Measurements from ENCODE around the gene RNU5B-1.

The RNU5B-1 gene

DNA sequence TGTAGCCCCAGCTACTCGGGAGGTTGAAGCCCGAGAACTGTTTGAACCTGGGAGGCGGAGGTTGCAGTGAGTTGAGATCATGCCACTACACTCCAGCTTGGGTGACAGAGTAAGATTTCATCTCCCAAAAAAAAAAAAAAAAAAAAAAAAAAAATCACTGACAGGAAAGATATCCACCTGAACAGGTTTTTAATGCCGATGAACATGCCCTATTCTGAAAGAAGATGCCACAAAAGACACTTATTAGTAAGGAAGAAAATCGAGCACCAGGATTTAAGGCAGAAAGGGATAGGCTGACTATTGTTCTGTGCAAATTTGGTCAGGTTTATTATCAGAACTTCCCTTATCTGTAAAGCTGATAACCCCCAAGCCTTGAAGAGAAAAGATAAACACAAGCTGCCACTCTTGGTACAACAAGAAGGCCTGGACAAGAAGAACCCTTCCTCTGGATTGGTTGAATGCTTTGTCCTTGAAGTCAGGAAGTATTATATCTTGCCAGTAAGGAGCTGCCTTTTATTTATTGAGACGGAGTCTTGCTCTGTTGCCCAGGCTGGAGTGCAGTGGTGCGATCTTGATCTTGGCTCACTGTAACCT lies 15.1 kb upstream of the RNU5B-1 start:
- DNase-seq = no peak

DNA sequence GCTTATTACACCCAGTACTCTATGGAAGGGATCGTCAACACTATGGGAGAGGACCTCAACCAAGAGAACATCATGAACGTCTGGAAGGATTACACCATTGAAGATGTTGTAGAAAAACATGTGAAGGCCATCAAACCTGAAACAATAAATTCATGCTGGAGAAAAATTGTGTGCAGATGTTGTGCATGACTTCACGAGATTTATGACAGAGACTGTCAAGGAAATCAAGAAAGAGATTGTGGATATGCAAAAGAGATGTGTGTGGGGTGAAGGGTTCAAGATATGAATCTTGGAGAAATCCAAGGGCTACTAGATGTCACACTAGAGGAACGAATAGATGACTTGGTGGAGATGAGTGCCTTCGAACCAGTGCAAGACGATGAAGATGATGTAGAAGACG lies 14.2 kb upstream of the RNU5B-1 start:
- no peak for DNase-seq

DNA sequence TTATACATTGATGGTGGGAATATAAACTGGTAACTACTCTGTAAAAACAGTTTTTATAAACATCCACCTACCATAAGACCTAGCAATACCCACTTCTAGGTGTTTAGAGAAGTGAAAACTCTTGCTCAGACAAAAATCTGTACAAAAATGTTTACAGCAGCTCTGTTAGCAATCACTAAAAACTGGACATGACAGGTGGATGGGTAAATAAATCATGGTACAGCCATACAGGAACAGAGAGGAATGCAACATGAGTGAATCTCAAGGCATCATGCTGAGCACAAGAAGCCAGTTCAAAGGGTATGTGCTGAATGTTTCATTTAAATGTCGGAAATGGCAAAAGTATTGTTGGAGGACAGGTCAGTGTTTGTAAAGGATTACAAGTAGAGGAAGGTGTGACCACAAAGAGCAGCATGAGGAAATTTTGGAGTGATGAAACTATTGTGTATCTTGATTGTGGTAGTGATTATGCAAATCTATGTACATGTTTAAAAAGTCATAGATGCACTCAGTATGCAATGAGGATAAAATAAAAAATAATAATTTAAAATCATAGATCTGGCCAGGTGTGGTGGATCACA lies 11.4 kb upstream of the RNU5B-1 start:
- DNase-seq = no peak

DNA sequence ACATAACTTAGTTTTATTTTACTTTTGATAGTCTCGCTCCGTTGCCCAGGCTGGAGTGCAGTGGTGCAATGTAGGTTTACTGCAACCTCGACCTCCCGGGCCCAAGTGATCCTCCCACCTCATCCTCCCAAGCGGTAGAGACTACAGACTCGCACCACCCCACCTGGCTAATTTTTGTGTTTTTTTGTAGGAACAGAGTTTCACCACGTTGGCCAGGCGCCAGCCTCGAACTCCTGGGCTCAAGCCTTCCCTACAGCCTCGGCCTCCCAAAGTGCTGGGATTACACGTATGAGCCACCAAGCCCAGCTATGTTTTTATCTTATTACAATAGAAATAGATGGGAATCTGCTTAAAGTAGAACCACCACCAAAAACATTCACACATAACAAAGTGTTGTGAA lies 5.7 kb upstream of the RNU5B-1 start:
- DNase-seq = no peak

DNA sequence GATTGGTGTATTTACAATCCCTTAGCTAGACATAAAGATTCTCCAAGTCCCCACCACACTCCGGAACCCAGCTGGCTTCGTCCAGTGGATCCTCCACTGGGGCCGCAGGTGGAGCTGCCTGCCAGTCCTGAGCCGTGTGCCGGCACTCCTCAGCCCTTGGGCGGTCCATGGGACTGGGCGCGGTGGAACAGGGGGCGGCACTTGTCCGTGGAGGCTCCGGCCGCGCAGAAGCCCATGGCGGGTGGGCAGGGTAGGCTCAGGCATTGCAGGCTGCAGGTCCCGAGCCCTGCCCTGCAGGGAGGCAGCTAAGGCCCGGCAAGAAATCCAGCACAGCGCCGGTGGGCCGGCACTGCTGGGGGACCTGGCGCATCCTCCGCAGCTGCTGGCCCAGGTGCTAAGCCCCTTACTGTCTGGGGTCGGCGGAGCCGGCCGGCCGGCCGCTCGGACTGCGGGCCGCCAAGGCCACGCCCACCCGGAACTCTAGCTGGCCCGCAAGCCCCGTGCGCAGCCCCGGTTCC lies 3.5 kb upstream of the RNU5B-1 start:
- DNase-seq = no peak

DNA sequence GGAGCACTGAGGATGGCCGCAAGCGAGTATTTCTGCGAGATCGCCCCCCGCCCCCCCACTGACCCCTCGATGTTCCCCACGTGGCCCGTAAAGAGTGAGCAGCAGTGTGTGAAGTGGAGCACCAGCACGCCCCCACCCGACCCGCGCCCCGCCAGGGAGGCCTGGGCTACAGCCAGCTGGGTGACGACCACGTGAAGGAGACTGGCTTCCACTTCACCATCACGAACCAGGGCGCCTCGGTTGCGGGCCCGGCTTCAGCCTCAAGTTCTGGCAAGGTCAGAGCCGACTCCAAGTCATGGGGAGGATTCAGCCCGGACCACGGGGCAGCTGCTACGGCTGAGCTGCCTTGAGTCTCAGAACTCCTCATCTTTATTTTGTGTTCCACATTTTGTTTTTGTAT lies 2.4 kb upstream of the RNU5B-1 start:
- no peak for DNase-seq

DNA sequence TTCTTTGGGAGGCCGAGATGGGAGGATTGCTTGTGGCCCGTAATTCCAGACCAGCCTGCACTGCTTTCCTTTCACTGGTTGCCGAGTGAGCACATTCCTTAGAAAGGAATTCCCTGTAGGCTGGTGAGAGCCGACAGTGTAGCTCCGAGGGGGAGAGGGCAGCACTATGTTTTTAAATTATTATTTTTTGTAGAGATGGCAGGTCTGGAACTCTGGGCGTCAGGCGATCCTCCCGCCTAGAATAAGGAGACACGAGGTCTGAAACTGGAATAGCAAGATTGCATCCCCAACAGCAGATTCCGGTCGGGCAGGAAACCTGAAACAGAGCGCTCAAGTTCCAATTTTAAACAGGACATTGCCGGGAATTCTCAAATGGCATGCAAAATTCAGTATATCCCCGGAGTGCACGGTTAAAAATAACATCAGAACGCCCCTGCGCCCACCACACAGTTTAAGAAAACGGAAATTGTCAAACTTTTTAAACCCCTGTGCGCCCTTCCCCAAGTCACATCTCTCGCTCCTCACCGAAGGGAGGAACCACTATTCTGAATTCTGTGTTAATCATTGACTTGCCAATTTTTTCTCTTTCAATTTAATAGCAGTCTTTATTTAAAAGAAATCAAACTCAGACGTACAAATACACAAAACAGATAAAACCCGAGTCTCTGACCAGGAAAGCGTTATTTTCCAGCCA lies 643 bp upstream of the RNU5B-1 start:
- DNase-seq = peak; percentile 71

DNA sequence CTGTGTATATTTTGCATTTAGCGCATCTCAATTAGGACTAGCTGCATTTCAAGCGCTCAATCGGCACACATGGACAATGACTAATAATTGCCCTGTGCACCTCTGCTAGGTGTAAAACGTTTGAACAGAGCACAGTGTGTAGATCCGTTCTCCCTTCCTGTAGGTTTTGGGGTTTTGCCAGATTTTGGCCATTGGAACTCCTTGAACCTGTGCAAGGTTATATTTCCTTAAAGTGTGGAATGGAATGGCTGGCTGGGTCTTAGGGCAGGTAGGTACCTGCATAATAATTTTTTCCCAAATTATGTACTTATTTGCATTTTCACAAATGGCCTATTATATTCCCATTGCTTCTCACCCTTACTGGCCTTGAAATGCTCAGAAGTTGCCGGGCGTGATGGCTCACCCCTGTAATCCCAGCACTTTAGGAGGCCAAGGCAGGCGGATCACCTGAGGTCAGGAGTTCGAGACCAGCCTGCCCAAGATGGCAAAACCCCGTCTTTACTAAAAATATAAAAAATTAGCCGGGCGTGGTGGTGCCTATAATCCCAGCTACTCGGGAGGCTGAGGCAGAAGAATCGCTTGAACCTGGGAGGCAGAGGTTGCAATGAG lies 777 bp downstream of the RNU5B-1 start:
- DNase-seq = no peak

DNA sequence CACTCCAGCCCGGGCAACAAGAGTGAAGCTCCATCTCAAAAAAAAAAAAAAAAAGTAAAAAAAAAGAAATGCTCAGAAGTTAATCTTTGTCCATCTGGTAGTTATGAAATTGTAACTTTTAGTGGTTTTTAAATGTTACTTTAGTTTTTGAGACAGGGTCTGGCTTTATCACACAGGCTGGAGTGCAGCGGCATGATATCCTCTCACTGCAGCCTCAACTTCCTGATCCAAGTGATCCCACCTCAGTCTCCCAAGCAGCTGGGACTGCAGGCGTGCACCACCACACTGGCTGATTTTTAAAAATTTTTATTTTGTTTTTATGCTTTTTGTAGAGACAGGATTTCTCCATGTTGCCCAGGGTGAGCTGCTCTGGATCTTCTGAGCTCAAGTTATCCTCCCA lies 1.3 kb downstream of the RNU5B-1 start:
- DNase-seq = no peak

DNA sequence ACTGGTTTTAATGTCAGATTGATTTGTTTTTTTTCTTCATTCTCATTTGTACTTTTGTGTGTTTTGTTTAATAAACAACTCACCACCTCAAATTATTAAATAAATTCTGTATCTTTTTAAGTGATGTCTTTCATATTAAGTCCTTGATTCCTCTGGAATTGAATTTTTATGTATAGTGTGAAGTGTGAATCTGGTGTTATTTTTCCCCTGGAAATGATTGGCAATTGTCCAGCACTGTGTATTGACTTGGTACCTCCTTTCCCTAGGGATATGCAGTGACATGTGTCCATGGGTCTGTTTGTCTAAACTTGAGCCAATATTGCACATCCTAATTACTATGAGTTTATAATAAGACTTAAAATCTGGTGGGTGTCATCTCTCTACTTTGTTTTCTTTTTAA lies 2.1 kb downstream of the RNU5B-1 start:
- no peak for DNase-seq

DNA sequence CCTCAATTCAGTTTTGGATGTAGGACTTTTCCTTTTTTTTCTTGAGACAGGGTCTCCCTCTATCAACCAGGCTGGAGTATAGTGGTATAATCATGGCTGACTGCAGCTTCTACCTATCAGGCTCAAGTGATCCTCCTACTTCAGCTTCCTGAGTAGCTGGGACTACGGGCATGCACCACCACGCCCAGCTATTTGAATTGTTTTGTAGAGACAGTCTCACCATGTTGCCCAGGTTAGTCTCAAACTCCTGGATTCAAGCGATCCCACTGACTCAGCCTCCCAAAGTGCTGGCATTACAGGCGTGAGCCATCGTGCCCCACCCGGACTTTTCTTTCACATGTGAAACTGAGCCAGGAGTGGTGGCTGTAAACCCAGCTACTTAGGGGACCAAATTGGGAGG lies 3.5 kb downstream of the RNU5B-1 start:
- no peak for DNase-seq

DNA sequence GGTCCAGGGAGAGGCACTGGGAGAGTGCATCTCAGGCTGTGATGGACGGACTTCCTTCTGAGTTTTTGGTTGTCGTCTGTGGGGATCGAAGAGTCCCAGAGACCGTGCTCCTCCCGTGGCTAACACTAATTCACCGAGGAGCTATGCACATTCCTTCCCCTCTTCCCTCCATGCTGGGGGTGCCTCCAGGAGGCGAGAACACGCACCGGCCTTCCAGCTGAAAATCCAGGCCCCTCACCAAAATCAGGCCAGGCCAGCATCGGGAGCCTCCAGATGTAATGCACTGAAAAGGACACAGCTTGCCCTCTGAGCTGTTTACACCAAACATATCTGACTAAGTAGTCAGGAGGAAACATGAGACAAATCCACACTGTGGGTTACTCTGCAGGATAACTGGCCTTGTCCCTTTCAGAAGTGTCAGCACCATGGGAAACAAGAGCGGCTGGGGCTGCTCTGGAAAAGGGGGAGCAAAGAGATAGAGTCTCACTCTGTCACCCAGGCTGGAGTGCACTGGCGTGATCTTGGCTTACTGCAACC lies 5.5 kb downstream of the RNU5B-1 start:
- no peak for DNase-seq

DNA sequence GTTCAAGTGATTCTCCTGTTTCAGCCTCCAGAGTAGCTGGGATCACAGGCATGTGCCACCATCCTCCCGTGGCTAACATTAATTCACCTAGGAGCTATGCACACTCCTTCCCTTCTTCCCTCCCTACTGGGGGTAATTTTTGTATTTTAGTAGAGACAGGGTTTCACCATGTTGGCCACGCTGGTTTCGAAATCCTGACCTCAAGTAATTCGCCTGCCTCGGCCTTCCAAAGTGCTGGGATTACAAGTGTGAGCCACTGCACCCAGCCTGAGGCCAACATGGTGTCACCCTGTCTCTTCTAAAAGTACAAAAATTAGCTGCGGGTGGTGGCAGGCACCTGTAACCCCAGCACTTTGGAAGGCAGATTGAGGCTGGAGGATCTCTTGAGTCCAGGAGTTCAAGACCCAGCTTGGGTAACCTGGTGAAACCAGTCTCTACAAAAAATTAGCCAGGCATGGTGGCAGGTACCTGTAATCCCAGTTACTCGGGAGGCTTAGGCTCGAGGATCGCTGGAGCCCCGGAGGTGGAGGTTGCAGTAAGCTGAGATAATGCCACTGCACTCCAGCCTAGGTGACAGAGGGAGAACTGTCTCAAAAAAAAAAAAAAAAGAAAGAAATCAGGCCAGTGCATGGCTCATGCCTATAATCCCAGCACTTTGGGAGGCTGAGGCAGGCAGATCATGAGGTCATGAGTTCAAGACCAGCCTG lies 6.1 kb downstream of the RNU5B-1 start:
- no peak for DNase-seq

DNA sequence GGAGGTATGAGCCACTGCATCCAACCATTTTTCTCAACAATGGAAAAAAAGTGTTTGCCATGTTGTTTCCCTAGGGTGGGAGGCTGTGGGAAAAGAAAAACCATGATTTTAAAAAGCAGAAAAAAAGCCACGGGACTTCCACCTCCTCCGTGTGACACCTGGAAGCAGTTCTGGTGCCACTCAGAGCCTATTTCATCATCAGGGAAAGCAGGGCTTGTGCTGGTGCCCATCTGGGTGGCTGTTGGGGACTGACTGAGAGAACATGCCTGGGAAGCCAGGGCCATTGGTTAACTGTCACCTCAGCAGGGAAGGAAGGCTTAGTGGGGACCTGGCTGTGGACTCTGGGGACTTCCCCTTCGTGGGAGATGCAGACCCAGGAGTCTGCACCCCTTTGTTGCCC lies 7.3 kb downstream of the RNU5B-1 start:
- no peak for DNase-seq

DNA sequence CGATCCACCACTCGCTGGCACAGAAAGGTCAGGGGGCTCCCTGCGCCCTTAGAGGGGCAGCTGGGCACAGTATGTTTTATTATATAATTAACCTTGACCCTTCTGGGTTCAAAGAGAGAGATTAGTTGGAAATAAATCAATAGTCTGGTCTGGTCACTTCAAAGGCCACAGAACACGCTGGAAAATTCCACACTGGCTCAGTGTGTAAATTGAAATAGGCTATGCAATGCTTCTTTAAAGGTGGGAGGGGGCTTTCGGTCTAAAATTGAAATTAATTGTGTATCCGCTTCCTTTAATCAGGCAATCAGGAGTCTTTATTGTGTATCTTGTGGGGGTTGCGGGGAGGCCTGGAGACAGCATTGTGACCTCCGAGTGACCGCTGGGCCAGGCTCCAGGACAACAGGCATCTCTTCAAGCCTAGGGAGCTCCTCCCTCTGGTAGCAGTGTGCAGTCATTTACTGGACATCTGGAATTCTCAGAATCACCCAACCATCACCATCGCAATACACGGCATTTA lies 8.0 kb downstream of the RNU5B-1 start:
- no peak for DNase-seq

DNA sequence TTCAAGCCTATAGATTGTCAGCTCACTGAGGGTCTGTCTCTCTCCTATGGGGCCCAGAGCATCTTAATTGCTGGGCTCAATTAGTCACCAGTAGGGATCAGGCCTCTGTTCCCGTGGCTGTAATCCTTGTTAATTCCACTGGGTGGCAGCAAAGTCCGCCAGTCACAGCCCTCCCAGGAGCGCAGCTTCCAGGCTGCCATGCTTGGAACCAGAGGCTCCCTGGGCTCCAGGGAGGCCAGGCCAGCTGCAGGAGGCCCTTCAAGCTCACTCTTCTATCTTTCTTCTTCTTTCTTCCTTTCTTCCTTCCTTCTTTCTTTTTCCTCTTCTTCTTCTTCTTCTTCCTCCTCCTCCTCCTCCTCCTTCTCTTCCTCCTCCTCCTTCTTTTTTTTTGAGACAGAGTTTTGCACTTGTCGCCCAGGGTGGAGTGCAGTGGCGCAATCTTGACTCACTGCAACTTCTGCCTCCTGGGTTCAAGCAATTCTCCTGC lies 14.4 kb downstream of the RNU5B-1 start:
- DNase-seq = peak; percentile 50

DNA sequence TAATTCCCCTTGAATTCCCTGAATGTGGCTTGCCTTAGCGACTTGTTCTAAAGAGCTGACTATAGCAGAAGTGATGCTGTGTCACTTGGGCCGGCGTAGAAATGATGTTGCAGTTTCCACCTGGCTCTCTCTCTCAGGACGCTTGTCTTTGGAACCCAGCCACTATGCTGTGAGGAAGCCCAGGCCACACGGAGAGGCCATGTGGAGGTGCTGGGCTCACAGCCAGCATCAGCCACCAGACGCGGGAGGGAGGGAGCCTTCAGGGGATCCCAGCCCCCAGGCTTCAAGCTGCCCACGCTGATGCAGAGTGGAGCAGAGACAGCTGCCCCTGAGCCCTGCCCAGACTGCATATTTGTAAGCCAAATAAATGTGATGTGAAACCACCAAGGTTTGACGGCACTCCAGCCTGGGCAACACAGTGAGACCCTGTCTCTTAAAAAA lies 18.6 kb downstream of the RNU5B-1 start:
- no peak for DNase-seq

DNA sequence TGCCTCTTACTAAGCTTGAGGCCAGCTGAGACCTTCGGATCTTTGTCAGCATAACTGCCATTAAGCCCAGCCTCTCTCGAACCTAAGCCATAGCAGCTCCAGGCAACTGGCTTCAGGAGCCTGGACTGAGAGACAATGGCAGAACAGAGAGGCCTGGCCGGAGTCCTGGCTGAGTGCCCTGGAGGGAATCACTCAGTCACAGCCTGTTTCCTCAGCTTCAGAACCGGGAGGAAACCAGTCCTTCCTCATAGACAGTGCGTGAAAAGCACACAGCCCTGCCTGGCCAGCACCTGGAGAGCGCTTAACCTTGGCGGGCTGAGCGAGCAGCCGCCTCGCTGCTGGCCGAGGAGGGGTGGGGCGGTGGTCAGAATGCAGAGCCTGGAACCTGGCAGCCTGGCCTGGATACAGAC lies 21.6 kb downstream of the RNU5B-1 start:
- no peak for DNase-seq

DNA sequence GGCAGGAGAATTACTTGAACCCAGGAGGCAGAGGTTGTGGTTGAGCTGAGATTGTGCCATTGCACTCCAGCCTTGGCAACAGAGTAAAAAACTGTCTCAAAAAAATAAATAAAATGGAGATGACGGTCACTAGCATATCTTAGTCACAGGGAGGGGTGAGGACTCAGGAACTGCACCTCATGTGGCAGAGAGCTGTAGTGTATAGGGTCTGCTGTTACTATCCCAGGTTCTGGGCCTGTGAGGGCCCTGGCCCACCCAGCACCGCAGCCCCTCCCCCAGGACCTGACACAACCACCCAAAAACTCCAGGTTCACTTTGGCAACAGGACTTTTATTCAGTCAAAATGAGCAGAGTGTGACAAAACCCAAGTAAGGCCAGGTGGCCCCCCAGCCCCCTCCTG lies 22.3 kb downstream of the RNU5B-1 start:
- no peak for DNase-seq

DNA sequence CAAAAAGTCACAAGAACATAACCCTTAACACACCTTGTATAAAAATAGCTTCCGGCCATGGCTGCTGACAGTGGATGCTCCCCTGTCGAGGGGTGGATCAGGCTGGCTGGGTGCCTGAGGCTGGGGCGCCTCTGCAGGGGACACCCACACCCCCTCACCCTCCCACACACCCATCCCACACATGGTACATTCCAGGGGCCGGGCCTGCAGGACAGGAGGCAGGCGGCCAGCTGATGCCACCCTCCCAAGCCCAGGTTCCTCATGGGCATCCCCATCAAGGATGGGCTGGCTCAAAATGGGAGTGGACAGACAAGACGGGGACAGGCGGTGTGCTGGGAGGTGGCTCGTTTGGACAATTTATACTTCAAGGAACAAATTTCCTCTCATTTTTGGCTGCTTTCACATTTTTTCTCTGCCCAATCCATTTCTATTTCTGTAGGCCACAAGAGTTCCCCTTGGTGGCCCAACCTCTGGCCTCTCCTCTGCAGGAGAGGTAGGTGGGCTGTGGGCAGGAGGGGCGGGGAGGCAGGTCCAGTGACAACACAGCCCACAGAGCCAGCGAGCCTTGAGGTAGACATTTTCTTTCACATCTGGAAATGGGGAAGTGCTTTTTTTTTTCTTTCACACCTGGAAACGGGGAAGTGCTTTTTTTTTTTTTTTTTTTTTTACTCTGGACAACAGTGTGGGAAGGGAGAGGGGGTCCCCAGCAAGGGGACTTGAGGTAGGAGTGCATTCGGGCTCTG lies 23.3 kb downstream of the RNU5B-1 start:
- no peak for DNase-seq

DNA sequence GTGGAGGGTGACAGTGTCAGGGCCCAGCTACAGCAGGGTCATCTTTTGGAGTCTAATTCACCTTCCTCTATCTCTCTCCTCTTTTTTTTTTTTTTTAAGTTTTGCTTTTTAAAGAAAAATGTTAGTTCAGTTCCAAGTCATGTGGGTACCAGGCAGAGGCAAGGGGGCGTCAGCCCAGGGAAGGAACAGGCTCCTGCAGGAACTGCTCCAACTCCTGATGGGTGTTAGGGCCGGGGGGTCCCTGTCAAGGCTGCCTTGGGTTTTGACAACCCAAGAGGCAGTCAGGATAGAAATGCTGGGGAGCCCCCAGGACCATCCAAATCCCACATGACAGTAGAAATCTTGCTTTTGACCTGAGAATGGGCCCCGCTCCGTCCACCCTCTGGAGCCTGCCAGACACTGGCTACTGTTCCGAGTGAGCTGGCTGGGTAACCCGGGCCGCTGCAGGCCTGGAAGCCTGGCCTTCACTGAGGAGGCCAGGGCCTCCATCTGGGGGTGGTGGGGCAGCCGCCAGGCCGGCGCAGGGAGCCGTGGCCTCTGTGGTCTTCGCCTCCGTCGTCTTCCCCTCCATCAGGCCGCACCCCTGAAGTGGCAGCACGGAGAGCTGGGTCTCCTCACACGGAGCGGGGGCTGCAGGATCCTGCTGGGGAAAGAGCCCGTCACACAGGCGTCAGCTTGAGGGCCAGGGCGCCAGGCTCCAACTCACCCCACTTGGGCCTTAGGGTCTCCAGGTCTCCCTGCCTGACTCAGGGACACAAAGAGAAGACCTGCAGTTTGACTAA lies 24.2 kb downstream of the RNU5B-1 start:
- no peak for DNase-seq

Measured in KG1 (cell line).